TTC549 (cell line): ENCODE results near the gene DERL3.

Experiments used
- FAIRE-seq: peaks from 2 replicates; lab custom pipeline; 2012; peaks lifted over from hg19 to GRCh38; lab: Jason Lieb, UNC

Gene DERL3

DNA sequence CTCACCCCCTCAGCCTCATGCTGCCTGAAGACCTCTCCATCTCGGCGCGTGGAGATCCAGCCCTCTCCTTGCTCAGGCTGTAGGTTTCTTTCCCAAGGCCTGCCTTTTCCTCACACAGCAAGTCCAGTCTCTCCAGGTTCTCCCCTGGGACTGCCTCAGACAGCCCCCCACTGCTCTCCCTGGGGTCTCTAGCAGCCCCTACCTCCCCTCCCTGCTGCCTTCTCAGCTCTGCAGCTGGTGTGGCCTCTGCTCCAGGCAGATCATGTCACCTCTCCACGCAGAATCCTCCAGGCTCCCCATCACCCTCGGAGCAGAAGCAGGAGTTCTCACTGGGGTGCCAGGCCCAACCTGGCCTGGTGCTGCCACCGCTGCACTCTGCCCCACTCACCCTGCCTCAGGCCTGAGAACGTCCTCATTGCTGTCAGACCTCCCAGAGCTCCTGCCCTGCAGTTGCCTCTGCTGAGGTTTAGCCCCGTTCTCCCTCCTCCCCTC lies 36.9 kb downstream of the DERL3 start:
- no peak for FAIRE-seq

DNA sequence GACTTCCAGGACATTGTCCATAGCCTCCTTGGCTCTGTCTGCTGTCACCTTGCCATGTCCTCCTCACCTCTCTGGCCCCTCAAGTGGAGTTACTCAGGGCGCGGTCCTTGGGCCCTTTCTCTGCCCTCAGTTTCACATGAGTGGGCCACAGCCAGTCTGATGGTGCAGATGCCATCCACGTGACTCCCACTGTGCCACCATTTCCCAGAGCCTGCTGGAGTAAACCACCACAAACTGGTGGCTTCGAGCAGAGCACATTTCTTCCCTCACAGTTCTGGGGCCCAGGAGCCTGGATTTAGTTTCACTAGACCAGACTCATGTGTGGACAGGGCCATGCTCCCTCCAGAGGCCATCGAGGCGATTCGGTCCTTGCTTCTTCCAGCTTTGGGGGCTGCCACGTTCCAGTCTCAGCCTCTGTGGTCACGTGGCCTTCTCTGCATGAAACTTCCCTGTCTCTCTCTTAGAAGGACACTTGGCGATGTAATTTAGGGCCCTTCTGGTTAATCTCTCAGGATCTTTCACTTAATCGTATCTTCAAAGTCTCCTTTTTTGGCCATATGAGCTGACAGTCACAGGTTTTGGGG lies 37.5 kb downstream of the DERL3 start:
- FAIRE-seq: no peak

DNA sequence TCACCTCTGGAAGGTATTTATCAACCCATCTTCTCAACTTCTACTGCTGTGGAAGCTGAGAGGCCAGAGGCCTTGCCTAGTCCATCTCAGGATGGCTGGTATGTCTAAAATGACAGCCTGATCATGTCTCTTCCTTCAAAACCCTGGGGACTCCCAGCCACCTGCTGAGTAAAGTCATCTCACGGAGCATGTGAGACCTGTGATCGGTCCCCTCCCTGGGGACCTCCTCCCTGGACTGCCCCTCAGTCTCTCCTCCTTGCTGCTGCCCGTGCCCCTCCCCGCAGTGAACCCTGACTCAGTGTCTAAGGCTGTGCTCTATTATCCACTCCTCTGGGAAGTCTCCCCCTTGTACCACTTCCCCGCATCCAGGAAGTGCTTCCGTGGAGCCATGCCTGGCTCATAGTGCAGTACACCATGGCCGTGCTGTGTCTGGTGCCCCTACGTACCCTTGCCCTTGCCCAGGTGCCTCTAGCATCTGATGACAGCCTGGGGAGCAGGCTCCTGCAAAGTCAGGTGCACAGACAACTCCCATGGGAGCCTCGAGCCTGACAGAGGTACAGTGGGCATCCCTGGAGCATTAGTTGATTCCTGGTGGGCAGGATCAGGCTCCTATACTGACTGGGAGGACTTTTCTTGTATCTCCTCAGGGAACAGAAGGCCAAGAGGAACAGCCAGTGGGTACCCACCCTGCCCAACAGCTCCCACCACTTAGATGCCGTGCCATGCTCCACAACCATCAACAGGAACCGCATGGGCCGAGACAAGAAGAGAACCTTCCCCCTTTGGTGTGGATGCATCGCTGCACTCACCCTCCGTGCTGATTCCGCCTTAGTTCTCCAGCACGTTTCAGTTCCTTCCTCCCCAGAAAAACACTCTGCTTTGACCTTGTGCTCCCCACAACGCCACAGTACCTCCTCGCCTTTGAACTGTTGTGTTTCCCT lies 38.2 kb downstream of the DERL3 start:
- FAIRE-seq: no peak

DNA sequence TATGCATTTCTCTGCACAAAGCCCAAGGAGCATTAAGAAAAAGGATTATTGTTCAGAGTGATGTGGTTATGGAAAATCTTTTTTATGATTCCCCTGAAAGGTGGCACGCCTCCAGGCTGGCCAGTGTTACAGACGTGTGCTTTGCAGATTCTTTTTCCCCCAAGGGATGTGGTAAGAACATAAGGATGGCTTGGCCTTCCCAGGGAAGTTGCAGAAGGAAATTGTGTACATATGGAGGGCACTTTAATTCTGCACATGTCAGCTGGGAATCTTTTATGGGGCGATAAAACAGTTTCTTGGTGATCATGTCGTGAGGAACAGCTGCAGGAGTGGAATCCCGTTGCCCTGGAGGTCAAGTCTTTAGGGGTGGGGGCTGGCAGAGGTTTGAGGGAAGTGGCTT lies 42.3 kb downstream of the DERL3 start:
- no peak for FAIRE-seq

DNA sequence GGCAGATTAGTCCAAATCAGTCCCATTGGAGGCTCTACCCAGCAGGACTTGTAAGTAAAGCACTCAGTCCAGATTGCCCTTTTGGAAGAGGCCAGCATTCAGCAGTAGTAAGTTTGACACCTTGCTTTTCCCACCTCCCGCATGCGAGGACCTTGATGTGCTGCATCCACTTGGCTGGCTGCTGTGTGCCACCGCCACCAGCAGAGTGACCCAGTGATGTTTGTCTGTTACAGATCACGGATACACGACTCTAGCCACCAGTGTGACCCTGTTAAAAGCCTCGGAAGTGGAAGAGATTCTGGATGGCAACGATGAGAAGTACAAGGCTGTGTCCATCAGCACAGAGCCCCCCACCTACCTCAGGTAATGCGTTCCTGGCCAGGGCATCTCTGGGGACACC lies 45.5 kb downstream of the DERL3 start:
- no peak for FAIRE-seq

DNA sequence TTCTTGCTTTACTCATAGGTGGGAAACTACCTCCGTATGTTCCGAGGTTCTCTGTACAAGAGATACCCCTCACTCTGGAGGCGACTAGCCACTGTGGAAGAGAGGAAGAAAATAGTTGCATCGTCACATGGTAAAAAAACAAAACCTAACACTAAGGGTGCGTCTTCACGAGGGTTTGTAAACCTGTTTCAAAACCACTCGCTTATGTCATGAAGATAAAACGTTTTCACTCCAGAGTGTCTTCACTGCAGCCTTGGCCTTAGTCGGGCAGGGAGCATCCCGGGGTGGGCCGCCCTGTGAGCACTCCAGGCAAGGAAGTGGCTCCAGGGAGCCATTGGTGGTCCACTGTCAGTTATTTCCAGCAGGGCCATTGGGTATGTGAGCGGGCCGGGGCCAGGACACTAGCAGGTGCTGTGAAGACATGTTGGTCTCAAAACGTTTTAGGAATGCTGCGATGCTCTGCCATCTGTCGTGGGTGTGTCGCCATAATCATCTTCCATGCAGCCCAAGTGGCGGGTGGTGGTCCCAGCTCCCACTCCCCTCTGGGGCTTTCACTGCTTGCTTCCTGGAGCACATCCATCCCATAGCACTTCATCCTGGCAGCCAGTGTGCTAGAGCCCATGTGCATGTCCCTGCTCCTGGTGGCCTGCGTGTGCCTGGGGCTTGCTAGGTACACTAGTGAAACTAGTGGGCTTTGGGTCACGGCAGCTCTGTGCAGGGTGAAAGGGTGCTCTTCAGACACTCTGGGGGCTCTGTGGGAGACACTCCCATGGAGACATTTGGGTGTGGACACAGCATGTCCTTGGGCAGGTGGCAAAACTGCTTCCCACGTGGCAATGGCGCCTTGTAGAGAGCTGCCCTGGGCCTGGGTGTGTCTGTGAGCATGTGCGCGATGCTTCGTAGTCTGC lies 46.8 kb downstream of the DERL3 start:
- no peak for FAIRE-seq

DNA sequence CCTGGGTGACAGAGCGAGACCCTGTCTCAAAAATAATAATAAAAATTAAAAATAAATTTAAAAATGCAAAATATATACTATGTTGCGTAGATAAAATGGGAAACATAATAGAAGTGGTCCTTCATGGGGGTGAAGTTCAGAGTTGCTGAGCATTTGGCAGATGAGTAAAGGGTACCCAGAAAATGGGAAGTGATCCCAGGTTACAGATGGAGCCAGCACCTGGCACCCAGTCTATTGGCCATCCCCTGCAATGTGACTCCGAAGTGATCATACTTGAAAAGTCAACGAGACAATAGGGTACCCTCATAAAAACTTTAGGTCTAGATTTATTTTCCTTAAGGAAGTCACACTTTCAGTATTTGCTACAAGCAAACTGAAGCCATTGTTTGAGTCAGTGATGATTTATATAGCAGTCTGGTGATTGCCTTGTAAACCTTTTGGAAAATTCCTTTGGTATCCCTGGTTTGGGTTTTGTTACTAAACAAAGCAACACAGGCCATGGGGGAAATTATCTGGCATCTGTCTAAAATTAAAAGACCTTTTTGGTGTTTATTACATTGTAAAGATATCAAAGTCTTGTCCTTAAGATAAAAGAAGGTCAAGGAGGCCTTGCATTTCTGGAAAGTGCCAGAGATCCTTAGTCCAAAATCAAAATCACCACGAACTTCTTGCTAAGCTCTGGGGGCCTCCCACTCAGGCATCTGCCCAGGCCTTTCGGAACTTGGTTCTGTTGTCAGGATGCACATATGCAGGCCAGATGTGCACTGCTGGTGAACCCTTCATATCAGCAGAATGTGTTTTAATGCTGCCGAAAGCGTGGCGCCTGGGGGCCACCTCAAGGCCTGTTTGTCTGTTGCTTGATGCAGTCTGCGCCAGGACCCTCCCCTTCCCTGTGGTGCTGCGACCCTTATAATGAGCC lies 47.7 kb downstream of the DERL3 start:
- FAIRE-seq: no peak

DNA sequence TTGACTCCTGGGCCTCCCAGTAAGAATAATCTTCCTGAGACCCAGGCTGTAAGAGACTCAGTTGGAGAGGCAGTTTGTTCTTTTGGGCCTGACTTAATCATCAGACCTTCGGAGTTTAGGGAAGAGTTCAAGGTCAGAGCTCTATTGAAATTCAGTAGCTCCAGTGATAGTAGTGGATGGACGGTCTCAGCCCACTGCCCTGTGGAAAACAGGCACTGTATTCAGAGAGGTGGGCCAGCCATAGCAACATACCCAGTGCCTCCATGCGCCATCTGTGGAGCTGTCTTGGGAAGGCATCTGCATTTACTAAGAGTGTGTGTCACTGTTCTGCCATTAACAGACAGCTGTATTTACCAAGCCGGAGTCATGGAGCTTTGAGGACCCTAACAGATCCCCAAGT lies 49.2 kb downstream of the DERL3 start:
- no peak for FAIRE-seq

DNA sequence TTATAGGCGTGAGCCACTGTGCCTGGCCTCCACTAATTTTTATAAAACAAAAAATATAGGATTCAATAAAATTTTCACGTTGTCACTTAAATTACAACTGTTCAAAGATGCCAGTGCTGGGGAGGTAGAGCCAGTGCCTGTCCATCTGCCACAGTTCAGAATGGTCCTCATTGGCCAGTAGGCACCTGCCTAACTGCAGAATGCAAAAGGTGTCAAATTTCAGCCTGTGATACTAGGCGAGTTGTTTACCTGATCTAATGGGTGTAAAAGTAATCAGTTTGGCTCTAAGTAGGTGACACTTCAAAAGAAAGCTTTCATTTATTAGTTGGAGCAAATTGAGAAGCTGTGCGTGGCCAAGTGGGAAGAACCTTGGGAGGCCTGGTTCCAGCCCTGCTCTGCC lies 49.7 kb downstream of the DERL3 start:
- FAIRE-seq: no peak

DNA sequence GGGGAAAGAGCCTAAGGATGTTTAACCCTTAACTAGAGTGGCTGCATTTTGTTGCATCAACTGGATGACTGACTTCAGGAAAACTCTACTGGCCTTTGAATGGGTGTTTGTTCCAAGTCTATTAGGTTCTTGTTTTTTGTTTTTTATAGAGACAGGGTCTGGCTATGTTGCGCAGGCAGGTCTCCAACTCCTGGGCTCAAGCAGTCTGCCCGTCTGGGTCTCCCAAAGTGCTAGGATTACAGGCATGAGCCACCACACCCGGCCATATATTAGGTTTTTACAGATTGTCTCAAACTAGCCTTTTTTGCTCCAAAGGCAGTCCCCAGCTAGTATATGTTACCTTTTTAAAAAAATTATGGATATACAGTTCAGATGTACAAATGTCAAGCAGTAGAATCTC lies 50.9 kb downstream of the DERL3 start:
- no peak for FAIRE-seq

DNA sequence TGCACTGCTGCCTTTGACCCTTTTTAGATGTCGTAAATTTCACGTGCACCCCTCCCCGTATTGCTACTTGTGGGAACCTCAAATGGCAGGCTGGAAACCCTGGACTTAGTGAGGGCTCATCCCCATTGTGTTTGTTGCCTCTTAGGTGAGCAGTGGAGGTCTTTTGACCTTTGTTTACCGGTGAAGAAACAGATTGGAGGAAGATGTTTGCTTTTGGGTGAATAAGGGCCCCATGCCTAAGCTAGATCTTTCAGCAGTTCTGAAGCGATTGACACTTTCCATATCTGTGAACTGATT lies 51.3 kb downstream of the DERL3 start:
- FAIRE-seq: no peak

DNA sequence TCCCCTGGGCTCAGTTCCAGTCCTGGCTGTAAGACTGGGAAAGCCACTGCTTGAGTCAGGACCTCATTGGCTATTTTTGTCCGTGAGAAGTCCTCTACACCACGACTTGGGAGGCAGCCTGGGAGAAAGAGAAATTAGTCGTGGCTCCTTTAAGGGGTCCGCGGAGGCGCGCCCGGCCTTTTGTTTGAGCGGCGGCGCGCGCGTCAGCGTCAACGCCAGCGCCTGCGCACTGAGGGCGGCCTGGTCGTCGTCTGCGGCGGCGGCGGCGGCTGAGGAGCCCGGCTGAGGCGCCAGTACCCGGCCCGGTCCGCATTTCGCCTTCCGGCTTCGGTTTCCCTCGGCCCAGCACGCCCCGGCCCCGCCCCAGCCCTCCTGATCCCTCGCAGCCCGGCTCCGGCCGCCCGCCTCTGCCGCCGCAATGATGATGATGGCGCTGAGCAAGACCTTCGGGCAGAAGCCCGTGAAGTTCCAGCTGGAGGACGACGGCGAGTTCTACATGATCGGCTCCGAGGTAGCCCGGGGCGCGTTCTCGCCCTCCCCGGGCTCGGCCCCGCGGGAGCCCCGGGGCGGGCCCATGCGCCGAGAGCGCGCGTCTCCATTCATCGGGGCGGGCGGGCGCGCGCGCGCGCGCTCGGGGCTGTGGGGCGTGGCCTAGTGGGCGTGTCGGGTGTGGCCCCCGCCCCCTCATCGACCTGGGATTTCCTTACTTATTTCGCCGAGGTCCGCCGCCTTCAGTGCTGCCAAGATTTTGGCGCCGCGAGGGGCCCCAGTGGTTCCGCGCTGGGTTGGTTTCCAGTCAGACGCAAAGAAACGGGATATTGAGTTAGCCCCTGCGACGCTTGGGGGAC lies 51.8 kb downstream of the DERL3 start, which contains the start of gene SMARCB1:
TSS of gene SMARCB1 (plus strand) at position 215 of the 848 bp plus-strand sequence. CDS start at position 419, 204 bp downstream.
- FAIRE-seq: no peak

DNA sequence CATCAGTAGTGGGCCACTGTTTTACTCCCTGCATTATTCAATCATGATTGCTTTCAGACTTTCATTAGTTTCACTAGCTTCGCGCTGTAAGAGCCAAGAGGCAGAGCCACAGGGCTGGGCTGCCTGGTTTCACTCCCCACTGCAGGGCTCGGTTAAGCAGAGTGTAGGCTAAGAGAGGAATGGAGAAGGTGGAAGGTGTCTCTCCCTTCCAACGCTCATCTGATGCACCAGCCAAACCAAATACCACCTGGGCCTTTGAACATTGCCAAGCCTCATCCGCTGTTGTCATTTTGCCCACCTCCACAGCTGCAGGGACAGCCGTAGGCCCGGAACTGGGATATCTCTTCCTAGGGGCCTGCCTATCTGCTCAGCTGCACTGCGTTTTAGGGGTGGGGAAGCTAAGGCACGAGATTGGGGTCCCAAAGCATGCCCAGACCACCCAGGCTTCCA lies 52.5 kb downstream of the DERL3 start:
- no peak for FAIRE-seq
